ENCODE measurements around the gene IFNAR2.
A peak's percentile ranks its signal among the peaks of the same experiment; 100 is the strongest.
"Not testable (repeated sequence)": the region's sequence is repeated elsewhere in the genome, so short reads cannot be mapped to it uniquely, and the experiment has no call there.

The IFNAR2 gene

DNA sequence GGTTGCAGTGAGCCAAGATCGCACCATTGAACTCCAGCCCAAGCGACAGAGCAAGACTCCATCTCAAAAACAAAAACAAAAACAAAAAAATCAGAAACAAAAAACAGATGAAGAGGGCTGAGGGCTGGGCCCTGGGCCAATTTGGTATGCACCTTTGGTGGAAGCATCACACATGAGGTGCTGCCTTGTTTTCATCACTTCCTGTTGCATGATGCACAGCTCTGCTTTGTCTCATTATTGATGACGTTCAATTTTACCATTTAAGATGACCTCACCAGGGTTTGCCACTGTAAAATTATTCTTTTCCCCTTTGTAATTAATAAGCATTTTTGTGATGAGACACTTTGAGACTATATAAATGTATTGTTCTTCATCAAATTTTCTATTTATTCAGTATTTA lies 9.8 kb upstream of the IFNAR2 start:
- no peak overlapping the region for H3K4me3 ChIP-seq
- H3K9ac ChIP-seq = no peak overlapping the region
- no peaks in the 10 kb centered on the region for H4K20me1 ChIP-seq
- no peaks in the 10 kb centered on the region for H3K27me3 ChIP-seq
- peaks cover 10 to 32% (median 19%) of the 10 kb centered on the region in 11 experiments for H3K9me3 ChIP-seq (replicated peaks in 1 of 11)
- H3K27ac ChIP-seq = no peak overlapping the region
- TF ChIP-seq Cebpa-rat (IDR thresholded peaks at IDR 0.05) = no peak
- peaks cover 22 to 43% (median 33%) of the 10 kb centered on the region in 10 experiments for H3K4me1 ChIP-seq
- H3K4me2 ChIP-seq = no peak overlapping the region
- no peaks in the 10 kb centered on the region for H3K36me3 ChIP-seq

DNA sequence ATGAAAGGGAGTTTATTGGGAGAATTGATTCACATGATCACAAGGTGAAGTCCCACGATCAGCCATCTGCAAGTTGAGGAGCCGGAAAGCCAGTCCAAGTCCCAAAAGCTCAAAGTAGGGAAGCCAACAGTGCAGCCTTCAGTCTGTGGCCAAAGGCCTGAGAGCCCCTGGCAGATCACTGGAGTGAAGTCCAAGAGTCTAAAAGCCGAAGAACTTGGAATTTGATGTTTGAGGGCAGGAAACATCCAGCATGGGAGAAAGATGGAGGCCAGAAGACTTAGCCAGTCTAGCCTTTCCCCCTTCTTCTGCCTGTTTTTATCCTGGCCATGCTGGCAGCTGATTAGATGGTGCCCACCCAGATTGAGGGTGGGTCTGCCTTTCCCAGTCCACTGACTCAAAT lies 4.4 kb upstream of the IFNAR2 start:
- H3K27ac ChIP-seq, H3K36me3 ChIP-seq, H3K27me3 ChIP-seq, H3K4me3 ChIP-seq, H4K20me1 ChIP-seq, H3K9ac ChIP-seq, H3K4me2 ChIP-seq: not testable (repeated sequence)
- H3K4me1 ChIP-seq = peaks cover 9 to 24% (median 13%) of the 10 kb centered on the region in 10 experiments
- H3K9me3 ChIP-seq (replicated peaks in 1 of 11) = peaks cover 8 to 27% (median 19%) of the 10 kb centered on the region in 11 experiments

DNA sequence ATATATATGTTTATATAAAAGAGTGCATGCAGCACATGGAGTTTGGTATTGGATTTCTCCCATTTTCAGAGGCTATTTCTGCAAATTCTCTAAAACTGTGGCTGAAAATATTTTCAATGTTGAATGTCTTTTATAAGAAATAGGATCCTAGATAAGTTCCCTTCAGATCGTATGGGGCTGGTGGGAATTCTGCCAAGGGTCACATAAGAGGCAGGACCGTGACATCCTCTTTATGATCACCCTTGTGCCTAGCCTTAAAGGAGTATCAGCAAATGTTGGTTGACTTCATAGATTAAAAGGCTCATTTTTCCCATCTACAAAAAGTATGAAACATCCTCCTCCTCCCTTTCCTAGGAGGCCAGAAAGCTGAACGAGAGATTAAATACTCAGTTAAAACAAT lies 1.3 kb upstream of the IFNAR2 start:
- H3K4me1 ChIP-seq = peaks cover 26 to 43% (median 36%) of the 10 kb centered on the region in 10 experiments
- H3K27ac ChIP-seq = no peak overlapping the region
- H3K4me3 ChIP-seq = no peak overlapping the region
- peaks cover 0 to 22% (median 13%) of the 10 kb centered on the region in 11 experiments; a peak in 13 of 22 replicates for H3K36me3 ChIP-seq
- TF ChIP-seq Cebpa-rat (IDR thresholded peaks at IDR 0.05) = no peak
- H4K20me1 ChIP-seq = peaks cover 7 to 20% (median 11%) of the 10 kb centered on the region in 11 experiments; a peak in 16 of 22 replicates
- H3K4me2 ChIP-seq = peak overlapping the region in 8 of 11 experiments; percentile 81 to 95 (median 90); a peak in 12 of 22 replicates
- no peaks in the 10 kb centered on the region for H3K27me3 ChIP-seq
- H3K9ac ChIP-seq = no peak overlapping the region
- H3K9me3 ChIP-seq (replicated peaks in 1 of 11) = peaks cover 0 to 1% (median 0%) of the 10 kb centered on the region in 11 experiments; a peak in 4 of 22 replicates

DNA sequence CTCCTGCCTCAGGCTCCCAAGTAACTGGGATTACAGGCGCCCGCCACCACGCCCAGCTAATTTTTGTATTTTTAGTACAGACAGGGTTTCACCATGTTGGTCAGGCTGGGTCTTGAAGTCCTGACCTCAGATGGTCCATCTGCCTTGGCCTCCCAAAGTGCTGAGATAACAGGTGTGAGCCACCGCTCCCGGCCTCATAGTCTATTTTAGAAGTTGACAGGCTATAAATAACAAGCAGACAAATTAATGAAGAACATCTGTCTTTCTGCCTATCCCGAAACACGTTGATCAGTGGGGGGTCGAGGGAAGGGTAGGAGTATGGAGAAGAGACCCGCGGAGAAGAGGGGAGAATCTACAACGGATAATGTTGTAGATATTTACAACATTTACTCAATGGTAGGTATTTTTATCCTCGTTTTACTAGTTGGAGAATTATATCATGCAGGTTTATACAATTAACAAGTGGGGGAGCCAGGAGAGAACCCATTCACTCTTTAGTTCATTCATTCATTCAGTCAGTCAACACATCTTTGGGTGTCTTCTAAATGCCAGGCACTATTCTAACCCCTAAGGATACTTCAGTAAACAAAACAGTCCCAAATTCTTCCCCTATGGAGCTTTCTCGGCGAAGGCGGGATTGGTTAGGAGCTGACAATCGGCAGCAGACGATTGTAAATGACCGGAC lies 497 bp upstream of the IFNAR2 start:
- TF ChIP-seq Cebpa-rat (IDR thresholded peaks at IDR 0.05) = no peak
- H3K36me3 ChIP-seq = peaks cover 0 to 29% (median 14%) of the 10 kb centered on the region in 11 experiments; a peak in 14 of 22 replicates

DNA sequence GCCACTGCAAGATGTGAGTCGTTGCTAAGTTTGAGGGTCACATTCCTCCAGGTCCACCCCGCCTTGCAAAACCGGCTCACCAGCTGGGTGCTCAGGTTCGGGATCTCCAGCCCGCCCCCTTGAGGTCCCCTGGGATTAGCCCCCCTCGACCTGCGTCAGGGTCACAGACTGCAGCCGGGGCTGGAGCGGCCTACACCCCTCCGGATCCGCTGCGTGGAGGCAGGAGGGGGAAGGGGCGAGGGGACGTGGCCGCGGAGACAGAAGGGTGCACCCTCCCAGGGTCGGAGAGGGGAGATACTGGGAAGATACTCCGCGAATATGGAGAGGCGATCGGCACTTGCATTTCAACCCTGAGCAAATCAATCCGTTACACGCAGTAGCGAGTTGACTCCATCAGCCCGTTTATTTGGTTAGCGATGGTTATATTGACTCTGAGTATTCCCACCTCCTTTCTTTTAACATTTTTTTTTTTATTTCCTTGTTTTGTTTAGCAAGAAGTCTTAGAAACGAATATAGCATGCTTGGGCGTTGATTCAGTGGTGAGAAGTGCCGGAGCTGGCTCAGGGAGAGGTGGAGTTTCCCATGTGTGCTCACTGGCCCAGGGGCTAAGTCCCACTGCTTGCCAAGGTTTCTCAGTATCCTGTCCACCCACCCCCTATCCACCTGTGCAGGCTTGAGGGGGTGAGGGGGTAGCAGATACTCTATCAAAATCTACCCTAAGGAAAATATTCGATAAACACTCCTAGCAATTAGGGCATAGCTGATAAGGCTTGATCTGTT lies 997 bp downstream of the IFNAR2 start:
- peaks cover 7 to 44% (median 26%) of the 10 kb centered on the region in 11 experiments; a peak in 21 of 22 replicates for H3K36me3 ChIP-seq
- no peaks in the 10 kb centered on the region for H3K9me3 ChIP-seq (replicated peaks in 1 of 11)
- H3K27me3 ChIP-seq = no peaks in the 10 kb centered on the region
- peak overlapping the region; percentile 92 to 100 (median 99) for H3K9ac ChIP-seq
- H3K4me3 ChIP-seq = peak overlapping the region; percentile 72 to 99 (median 96)
- no peak for TF ChIP-seq Cebpa-rat (IDR thresholded peaks at IDR 0.05)
- peak overlapping the region; percentile 77 to 100 (median 95) for H3K4me2 ChIP-seq
- peaks cover 26 to 65% (median 51%) of the 10 kb centered on the region in 10 experiments for H3K4me1 ChIP-seq
- peak overlapping the region; percentile 92 to 100 (median 98) for H3K27ac ChIP-seq
- H4K20me1 ChIP-seq = peaks cover 10 to 37% (median 24%) of the 10 kb centered on the region in 11 experiments; a peak in 17 of 22 replicates

More for the DNA sequence above, 497 bp upstream of the IFNAR2 start:
- no peaks in the 10 kb centered on the region for H3K27me3 ChIP-seq
- H3K9ac ChIP-seq = peak overlapping the region; percentile 92 to 100 (median 99)
- H4K20me1 ChIP-seq = peaks cover 7 to 23% (median 11%) of the 10 kb centered on the region in 11 experiments; a peak in 16 of 22 replicates
- H3K4me2 ChIP-seq = peak overlapping the region; percentile 77 to 98 (median 91)
- peaks cover 26 to 50% (median 38%) of the 10 kb centered on the region in 10 experiments for H3K4me1 ChIP-seq
- H3K9me3 ChIP-seq (replicated peaks in 1 of 11) = no peaks in the 10 kb centered on the region
- H3K4me3 ChIP-seq = peak overlapping the region; percentile 72 to 99 (median 96)
- peak overlapping the region; percentile 92 to 100 (median 98); a peak in 19 of 22 replicates for H3K27ac ChIP-seq

DNA sequence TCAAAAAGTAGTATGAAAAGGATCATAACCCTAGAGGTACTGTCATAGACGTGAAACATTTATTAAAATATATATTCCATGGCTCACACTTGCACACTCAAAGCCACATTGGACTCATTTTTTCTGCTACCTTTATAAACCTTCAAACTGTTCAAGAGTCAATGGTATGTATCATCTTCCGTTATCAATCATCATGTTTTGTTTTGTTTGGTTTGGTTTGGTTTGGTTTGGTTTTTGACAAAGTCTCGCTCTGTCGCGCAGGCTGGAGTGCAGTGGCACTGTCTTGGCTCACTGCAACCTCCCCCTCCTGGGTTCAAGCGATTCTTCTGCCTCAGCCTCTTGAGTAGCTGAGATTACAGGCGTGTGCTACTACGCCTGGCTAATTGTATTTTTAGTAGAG lies 1.8 kb downstream of the IFNAR2 start:
- Histone ChIP-seq H3K9ac (peak overlapping the region; percentile 92 to 100 (median 99); a peak in 21 of 22 replicates), H3K4me1 (peaks cover 33 to 73% (median 59%) of the 10 kb centered on the region in 10 experiments)
- no peak for TF ChIP-seq Cebpa-rat (IDR thresholded peaks at IDR 0.05)

GRCh38 chr21:33232291-33233034 lies 2.7 kb downstream of the IFNAR2 start:
- Histone ChIP-seq H4K20me1 (peaks cover 10 to 55% (median 39%) of the 10 kb centered on the region in 11 experiments; a peak in 19 of 22 replicates), H3K4me3 (peak overlapping the region in 8 of 10 experiments; percentile 72 to 99 (median 96); a peak in 15 of 20 replicates), H3K9ac (peak overlapping the region in 8 of 11 experiments; percentile 92 to 100 (median 99); a peak in 15 of 22 replicates), H3K27ac (peak overlapping the region in 8 of 11 experiments; percentile 14 to 100 (median 98); a peak in 14 of 22 replicates), H3K4me1 (peaks cover 35 to 80% (median 67%) of the 10 kb centered on the region in 10 experiments), H3K9me3 (replicated peaks in 1 of 11) (no peaks in the 10 kb centered on the region), H3K4me2 (peak overlapping the region; percentile 77 to 100 (median 95)), H3K36me3 (peaks cover 9 to 61% (median 40%) of the 10 kb centered on the region in 11 experiments; a peak in 21 of 22 replicates), H3K27me3 (no peaks in the 10 kb centered on the region)
- TF ChIP-seq Cebpa-rat (IDR thresholded peaks at IDR 0.05) = no peak

More for the DNA sequence above, 1.8 kb downstream of the IFNAR2 start:
- H3K9me3 ChIP-seq (replicated peaks in 1 of 11) = no peaks in the 10 kb centered on the region
- H3K4me3 ChIP-seq = peak overlapping the region; percentile 72 to 99 (median 96); a peak in 19 of 20 replicates
- peak overlapping the region in 8 of 11 experiments; percentile 92 to 100 (median 98); a peak in 16 of 22 replicates for H3K27ac ChIP-seq
- H3K36me3 ChIP-seq = peaks cover 7 to 51% (median 34%) of the 10 kb centered on the region in 11 experiments; a peak in 21 of 22 replicates
- no peaks in the 10 kb centered on the region for H3K27me3 ChIP-seq
- peaks cover 10 to 45% (median 32%) of the 10 kb centered on the region in 11 experiments; a peak in 19 of 22 replicates for H4K20me1 ChIP-seq
- H3K4me2 ChIP-seq = peak overlapping the region; percentile 77 to 100 (median 95)
